ENCODE results near the gene KCNA10. TPM values are rescaled to one million over a fixed set of nuclear protein-coding genes. Genes with fewer than 3 reads are reported as not detected.

The KCNA10 gene
- total and polyA plus RNA-seq, 2 donors (not counting 3 experiments of a cell fraction or from before 2014, with no cell fraction given): not detected

DNA sequence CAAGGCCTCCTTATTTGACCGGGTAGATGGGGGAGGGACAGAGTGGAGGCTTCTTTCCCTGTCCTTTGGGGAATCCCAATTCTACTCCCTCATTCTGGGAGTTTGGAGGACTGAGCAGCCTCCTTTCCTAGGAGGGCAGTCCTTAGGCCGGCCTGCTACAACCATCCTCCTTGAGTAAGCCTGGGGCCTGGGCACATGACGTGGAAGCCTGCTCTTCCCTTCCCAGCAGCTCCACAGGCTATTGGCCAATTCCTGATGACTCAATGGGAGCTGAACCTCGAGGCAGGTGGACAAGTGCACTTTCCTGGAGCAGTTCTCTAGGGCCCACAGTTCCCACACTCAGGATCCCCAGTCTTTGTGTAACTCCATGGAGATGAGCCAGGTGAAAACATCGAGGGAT lies 3.1 kb downstream of the KCNA10 start:
- no TSS peak for BruUV-seq (replicated peaks)
- CTCF ChIA-PET: interaction anchor here (1.3 kb wide), 1 partner anchor 20 kb away, joined by 4 read pairs; no protein-coding TSS in a partner anchor

More for the DNA sequence above, 3.1 kb downstream of the KCNA10 start:
- DNase-seq (ENCODE audit: low read depth, low spot score) (no peak), FAIRE-seq (no peak)
- POLR2A ChIA-PET: no interaction called here
- no peaks in the 10 kb centered on the region for H3K36me3 ChIP-seq (ENCODE audit: control insufficient read depth in 2 of 2, extremely low read depth in 1 of 2, insufficient read depth in 2 of 2, low read length in 2 of 2)
- no peaks in the 10 kb centered on the region for H3K9me3 ChIP-seq (replicated peaks; ENCODE audit: control insufficient read depth, insufficient read depth, low read length)
- no peak overlapping the region for H3K4me2 ChIP-seq (ENCODE audit: insufficient read depth, low read length)
- dilution Hi-C loops (cut with MboI; ENCODE audit: extremely low pct_ligation_motif_present, low sequenced_read_pairs): no loop called here
- H3K9ac ChIP-seq (replicated peaks; ENCODE audit: extremely low read depth, insufficient read depth, low read length): no peak overlapping the region
- H3K4me3 ChIP-seq (replicated peaks in 1 of 3; ENCODE audit: insufficient read depth in 1 of 3, low read depth in 1 of 3, low read length in 3 of 3): no peak overlapping the region
- H3K4me1 ChIP-seq (ENCODE audit: control insufficient read depth, extremely low read depth, insufficient read depth, low read length): no peaks in the 10 kb centered on the region
- H4K20me1 ChIP-seq (replicated peaks; ENCODE audit: control insufficient read depth, extremely low read depth, insufficient read depth, low read length): no peaks in the 10 kb centered on the region
- intact Hi-C loops (cut with micrococcal nuclease): no loop called here
- H3K79me2 ChIP-seq (ENCODE audit: control insufficient read depth, insufficient read depth, low read length): no peaks in the 10 kb centered on the region
- no peaks in the 10 kb centered on the region for H3K9me1 ChIP-seq (replicated peaks; ENCODE audit: control insufficient read depth, extremely low read depth, insufficient read depth, low read length)
- no peak for TF ChIP-seq FOS (IDR thresholded peaks at IDR 0.05; ENCODE audit: borderline replicate concordance, insufficient read depth, low read length)
- TF ChIP-seq, protein P1, sequence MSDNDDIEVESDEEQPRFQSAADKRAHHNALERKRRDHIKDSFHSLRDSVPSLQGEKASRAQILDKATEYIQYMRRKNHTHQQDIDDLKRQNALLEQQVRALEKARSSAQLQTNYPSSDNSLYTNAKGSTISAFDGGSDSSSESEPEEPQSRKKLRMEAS (IDR thresholded peaks at IDR 0.05; ENCODE audit: insufficient read depth, insufficient read length): no peak
- TF ChIP-seq JUN (IDR thresholded peaks at IDR 0.05; ENCODE audit: borderline replicate concordance, insufficient read depth, insufficient read length, low read depth): no peak
- TF ChIP-seq MYC (IDR thresholded peaks at IDR 0.05; ENCODE audit: low read depth, low read length): no peak
- TF ChIP-seq POLR2AphosphoS5 (IDR thresholded peaks at IDR 0.05; ENCODE audit: insufficient read depth, low read depth, low read length): no peak
- TF ChIP-seq, protein P2, sequence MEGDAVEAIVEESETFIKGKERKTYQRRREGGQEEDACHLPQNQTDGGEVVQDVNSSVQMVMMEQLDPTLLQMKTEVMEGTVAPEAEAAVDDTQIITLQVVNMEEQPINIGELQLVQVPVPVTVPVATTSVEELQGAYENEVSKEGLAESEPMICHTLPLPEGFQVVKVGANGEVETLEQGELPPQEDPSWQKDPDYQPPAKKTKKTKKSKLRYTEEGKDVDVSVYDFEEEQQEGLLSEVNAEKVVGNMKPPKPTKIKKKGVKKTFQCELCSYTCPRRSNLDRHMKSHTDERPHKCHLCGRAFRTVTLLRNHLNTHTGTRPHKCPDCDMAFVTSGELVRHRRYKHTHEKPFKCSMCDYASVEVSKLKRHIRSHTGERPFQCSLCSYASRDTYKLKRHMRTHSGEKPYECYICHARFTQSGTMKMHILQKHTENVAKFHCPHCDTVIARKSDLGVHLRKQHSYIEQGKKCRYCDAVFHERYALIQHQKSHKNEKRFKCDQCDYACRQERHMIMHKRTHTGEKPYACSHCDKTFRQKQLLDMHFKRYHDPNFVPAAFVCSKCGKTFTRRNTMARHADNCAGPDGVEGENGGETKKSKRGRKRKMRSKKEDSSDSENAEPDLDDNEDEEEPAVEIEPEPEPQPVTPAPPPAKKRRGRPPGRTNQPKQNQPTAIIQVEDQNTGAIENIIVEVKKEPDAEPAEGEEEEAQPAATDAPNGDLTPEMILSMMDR (IDR thresholded peaks at IDR 0.05; ENCODE audit: extremely low read depth in 1 of 2, insufficient read depth in 1 of 2, low read depth in 1 of 2, low read length in 2 of 2): no peak
- no peak for TF ChIP-seq EZH2 (IDR thresholded peaks at IDR 0.05; ENCODE audit: borderline replicate concordance, low read depth, low read length, severe bottlenecking)
- no peak for TF ChIP-seq GATA2 (IDR thresholded peaks at IDR 0.05; ENCODE audit: insufficient read depth, insufficient read length, low read depth, low read length)
- no peak for TF ChIP-seq POLR2A (IDR thresholded peaks at IDR 0.05; ENCODE audit: low read depth, low read length)
- H3K27me3 ChIP-seq (ENCODE audit: control insufficient read depth in 2 of 2, insufficient read depth in 2 of 2, low read length in 2 of 2): peaks cover 0 to 3% of the 10 kb centered on the region in 2 experiments
- H2AFZ ChIP-seq (ENCODE audit: low read depth, low read length): no peak overlapping the region
- H3K27ac ChIP-seq (ENCODE audit: insufficient read depth, low read depth, low read length): no peak overlapping the region
